ENCODE measurements around the gene RAB33B.
"Not testable (repeated sequence)": the region's sequence is repeated elsewhere in the genome, so short reads cannot be mapped to it uniquely, and the experiment has no call there.

RAB33B gene

DNA sequence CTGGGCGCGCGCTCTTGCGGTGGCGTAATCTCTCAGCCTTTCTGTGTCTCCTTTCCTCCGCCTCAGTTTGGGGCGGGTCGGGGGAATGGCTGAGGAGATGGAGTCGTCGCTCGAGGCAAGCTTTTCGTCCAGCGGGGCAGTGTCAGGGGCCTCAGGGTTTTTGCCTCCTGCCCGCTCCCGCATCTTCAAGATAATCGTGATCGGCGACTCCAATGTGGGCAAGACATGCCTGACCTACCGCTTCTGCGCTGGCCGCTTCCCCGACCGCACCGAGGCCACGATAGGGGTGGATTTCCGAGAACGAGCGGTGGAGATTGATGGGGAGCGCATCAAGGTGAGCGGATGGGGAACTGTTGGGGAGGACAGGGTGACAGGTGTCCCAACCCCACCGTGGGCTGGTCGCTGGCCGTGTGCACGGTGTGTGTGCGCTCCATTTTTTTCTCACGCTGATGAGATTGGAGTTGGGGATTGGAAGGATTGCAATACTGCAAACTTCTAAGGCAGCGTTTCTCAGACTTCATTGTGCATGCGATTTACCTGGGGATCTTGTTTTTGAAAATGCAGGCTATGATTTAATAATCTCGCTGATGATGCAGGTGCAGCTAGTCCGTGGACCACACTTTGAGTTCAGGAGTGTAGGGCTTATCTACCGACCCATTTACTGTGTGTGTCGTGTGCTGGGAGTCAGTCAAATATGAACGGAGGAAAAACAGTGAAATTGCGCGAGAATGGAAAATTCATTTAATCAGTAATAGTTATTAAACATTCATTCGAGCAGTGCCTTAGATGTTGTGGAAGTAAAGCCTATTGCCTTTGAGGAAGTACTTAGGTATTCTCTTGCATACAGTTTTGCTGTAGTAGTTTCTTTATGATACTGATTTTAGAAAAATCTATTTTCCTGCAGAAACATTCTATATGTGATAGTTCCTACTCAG, at the start of gene RAB33B:
TSS of gene RAB33B (plus strand) at position 11 of the 935 bp plus-strand sequence. CDS start at position 86, 75 bp downstream.
- peak in 4 of 56 donors; percentile 34 to 57 (median 54) for DNase-seq

DNA sequence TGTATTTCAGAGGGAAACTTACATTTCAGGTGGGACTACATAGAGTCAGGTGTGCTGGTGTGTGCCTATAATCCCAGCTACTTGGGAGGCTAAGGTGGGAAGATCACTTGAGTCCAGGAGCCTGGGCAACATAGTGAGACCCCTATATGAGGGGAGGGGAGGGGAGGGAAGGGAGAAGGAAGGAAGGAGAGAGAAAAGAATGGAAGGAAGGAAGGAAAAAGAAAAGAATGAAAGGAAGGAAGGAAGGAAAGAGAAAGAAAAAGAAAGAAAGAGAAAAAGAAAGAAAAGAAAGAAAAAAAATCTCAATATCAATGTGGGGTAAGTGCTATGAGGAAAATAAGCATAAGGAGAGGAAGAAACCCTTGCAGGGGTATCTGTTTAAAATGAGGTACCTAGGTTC, 43.6 kb upstream of the RAB33B start:
- DNase-seq, result no peak

DNA sequence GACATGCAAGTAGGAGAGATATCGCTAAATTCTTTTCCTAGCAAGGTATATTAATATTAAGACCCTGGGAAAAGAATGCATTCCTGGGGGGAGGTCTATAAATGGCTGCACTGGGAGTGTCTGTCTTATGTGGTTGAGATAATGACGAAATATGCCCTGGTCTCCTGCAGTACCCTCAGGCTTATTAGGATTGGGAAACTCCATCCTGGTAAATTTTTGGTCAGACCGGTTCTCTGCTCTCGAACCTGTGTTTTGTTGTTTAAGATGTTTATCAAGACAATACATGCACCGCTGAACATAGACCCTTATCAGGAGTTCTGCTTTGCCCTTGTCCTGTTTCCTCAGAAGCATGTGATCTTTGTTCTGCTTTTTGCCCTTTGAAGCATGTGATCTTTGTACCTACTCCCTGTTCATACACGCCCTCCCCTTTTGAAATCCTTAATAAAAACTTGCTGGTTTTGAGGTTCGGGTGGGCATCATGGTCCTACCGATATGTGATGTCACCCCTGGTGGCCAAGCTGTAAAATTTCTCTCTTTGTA, 39.2 kb upstream of the RAB33B start:
- not testable (repeated sequence) for DNase-seq

DNA sequence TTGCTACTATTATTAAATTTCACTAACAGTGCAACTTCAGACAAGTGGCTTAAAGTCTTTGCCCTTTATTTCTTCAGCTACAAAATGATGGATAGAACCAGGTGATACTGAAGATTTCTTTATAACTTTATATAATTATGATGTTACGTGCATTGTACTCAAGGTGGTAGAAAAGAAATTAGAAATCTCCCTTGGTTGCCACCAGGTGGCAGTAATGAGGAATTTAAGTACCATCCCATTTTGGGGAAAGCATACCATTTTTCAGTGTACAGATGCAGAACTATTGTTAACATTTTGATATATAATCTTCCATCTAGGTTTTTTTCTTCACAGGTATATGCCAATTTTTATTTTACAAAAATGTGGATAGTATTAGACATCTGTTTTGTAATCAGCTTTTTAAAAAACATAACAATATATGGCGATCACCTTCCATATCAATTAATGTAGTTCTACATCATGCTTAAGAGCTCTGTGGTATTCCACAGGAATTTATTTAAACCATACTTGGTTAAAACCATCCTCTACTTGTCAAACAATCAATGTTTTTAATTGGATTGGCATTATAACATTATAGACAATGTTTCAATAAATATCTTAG, 37.7 kb upstream of the RAB33B start:
- DNase-seq, result no peak

DNA sequence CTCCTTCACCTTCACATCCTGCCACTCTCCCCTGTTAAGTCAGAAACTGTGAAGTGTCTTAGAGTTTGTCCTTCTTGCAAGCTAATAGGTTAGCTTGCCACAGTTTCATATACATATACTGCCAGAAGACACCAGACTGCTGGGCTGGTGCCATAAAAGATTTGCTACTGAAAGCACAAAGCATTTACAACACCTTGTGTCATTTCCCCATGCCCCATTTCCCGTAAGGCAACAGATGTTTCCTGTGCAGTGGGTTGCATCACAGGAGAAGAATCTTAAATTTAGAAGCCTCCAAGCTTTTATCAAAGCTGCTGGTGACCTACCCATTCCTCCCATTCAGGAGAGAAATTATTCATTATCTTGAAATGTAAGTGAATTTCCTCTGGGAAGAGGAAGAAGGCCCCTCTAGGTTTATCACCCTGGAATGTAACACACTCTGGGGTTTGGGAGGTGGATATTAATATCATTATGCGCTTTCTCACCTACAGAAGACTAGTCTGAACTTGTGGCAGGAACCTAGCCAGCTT, 34.5 kb upstream of the RAB33B start:
- DNase-seq, result peak in 18 of 56 donors; percentile 1 to 36 (median 6)

DNA sequence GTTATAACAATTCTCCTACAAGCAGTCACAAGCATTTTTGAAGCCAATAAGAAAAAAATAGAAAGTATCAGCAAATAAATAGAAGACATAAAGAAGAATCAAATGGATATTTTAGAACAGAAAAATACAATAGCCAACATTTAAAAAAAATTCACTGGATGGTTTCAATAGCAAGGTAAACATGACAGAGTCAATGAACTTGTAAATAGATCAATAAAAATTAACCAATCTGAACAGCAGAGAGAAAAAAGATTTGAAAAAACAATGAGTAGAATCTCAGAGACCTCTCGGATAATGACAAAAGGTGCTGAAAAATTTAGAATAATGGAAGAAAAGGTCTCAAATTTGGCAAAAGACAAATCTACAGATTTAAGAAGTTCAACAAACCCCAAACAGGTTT, 33.3 kb upstream of the RAB33B start:
- no peak for DNase-seq

GRCh38 chr4:139436122-139436521, 17.8 kb upstream of the RAB33B start:
- DNase-seq, result no peak

- no peak for DNase-seq
Measured at GRCh38 chr4:139438141-139438540, 15.8 kb upstream of the RAB33B start.

- DNase-seq, result no peak
Measured at GRCh38 chr4:139441029-139441428, 12.9 kb upstream of the RAB33B start.

DNA sequence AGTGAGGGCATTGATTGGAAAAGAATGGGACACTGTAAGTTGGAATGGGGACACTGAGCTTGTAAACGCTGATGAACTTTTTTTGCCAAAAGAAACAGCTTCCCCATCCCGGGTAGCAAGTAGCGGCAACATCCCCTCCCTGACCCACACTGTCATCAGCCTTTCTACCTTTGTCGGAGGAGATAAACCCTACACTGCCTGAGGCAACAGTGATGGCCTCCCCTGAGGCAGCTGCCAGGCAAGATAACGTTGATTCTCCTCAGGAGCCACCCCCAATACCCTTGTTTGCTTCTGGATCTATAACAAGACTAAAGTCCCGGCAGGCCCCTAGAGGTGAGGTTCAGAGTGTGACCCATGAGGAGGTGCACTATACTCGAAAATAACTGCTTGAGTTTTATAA, 10.3 kb upstream of the RAB33B start:
- DNase-seq, result no peak

GRCh38 chr4:139444881-139445280, 9.0 kb upstream of the RAB33B start:
- not testable (repeated sequence) for DNase-seq

GRCh38 chr4:139447078-139447477, 6.8 kb upstream of the RAB33B start:
- DNase-seq, result not testable (repeated sequence)

- no peak for DNase-seq
Measured at GRCh38 chr4:139450586-139450985, 3.3 kb upstream of the RAB33B start.

DNA sequence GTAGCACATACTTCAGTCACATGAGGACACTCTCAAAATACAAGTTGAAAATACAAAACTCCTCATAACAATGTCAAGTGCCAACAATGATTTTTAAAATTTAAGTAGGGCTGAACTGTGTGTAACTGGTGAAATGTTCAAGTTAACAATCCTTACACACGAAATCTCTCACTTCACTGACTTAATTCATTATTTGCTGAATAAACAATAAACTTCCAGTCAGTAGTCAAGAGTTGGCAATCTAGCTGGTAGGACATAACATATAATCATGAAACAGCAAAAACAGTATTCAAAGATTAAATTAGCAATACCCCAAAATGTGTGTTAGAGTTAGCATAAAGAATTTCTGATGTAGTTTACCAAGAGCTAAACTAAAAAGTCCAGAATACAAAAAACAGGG, 1.9 kb upstream of the RAB33B start:
- DNase-seq, result no peak

GRCh38 chr4:139453041-139453370, 915 bp upstream of the RAB33B start:
- peak in 4 of 56 donors; percentile 32 to 50 (median 38) for DNase-seq

GRCh38 chr4:139453371-139454110, 380 bp upstream of the RAB33B start:
- DNase-seq, result peak; percentile 59 to 99 (median 92)

GRCh38 chr4:139455126-139455538, 1.2 kb downstream of the RAB33B start:
- no peak for DNase-seq

DNA sequence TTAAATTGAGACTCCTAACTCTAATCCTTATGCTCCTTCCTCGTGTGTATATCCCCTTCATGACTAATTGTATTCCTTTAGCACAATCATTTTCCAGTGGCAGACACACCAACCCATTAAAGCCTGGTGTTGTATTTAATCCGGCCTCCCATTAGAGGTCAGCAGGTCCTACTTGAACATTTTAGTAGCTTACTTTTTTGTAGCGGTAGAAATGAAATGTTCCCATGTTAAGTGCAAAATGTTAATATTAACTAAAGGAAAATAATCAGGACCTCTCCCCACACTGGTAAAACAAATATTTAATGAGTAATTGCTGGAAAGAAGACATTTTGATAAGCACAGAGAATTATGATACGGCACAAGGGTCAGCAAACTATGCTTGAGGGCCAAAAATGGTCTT, 3.4 kb downstream of the RAB33B start:
- no peak for DNase-seq

- DNase-seq, result no peak
Measured at GRCh38 chr4:139458543-139458942, 4.6 kb downstream of the RAB33B start.

- no peak for DNase-seq
Measured at GRCh38 chr4:139458999-139459398, 5.1 kb downstream of the RAB33B start.

DNA sequence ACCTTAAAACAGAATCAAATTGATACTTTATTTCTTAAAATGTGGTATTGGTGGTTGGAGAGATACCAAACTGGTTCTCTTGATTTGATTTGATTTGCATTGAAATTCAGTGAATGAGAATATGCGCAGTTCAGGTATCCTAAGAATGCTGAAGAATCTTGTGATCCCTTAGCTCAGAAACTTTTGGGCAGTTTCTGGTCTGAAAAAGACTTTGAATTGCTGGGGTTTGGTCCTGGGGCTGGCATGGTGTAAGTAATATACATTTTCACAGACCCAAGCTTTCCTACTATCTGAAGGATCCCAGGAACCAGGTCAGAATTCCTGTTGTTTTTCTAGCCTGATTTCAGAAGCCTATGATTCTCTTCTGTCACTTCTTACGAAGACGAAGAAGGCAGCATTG, 6.6 kb downstream of the RAB33B start:
- DNase-seq, result no peak
